ENCODE data around the gene ZNF560.
A peak's percentile ranks its signal among the peaks of the same experiment; 100 is the strongest.

ZNF560 gene

GRCh38 chr19:9467161-9467560 lies 31.3 kb downstream of the ZNF560 start:
- H3K27ac ChIP-seq = no peak overlapping the region
- TF ChIP-seq CTCF (conservative IDR thresholded peaks at IDR 0.05) = no peak

GRCh38 chr19:9461938-9462337 lies 36.5 kb downstream of the ZNF560 start:
- no peak for TF ChIP-seq CTCF (conservative IDR thresholded peaks at IDR 0.05)
- no peak overlapping the region for H3K27ac ChIP-seq

DNA sequence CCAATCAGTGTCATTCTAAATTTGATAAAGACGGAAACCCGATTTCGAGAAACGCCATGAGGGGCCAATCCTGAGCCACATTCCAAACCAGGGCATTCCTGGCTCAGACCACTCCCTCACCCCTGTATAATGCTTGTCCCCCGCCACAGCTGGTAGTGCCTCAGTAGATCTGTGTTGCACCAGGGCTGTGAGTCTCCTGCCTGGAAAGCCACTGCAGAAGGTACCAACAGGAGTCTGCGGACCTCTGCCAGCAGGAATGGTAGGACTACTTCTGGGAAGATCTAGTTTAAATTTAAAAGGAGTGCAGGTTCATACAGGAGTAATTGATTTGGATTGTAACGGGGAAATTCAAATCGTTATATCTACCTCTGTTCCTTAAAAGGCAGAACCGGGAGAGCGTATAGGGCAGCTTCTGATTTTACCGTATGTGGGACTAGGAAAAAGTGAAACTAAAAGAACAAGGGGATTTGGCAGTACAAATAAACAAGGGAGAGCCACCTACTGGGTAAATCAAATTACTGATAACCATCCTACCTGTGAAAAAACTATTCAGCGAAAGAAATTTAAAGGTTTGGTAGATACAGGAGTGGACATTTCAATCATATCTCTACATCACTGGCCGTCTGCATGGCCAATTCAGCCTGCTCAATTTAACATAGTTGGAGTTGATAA lies 42.3 kb downstream of the ZNF560 start:
- H3K27ac ChIP-seq = peak overlapping the region; percentile 27; the same call in 1 of the 2 replicates
- 0 out of 2 replicates have a peak, but pooled peaks have one; percentile 10 for TF ChIP-seq CTCF (conservative IDR thresholded peaks at IDR 0.05)

- TF ChIP-seq CTCF (conservative IDR thresholded peaks at IDR 0.05) = no peak
- no peak overlapping the region for H3K27ac ChIP-seq
Measured at GRCh38 chr19:9453953-9454352, 44.5 kb downstream of the ZNF560 start.

GRCh38 chr19:9445037-9445436 lies 53.4 kb downstream of the ZNF560 start:
- no peak for TF ChIP-seq CTCF (conservative IDR thresholded peaks at IDR 0.05)
- H3K27ac ChIP-seq = no peak overlapping the region

- H3K27ac ChIP-seq = peak overlapping the region; percentile 80
- TF ChIP-seq CTCF (conservative IDR thresholded peaks at IDR 0.05) = no peak
Measured at GRCh38 chr19:9436358-9436757, 62.1 kb downstream of the ZNF560 start.

GRCh38 chr19:9435279-9436268 lies 62.8 kb downstream of the ZNF560 start, which contains the start of gene ZNF266:
ZNF266 (minus strand) TSS chr19:9435573; CDS start chr19:9420089, 15,484 bp downstream.
- peak; percentile 58 for TF ChIP-seq CTCF (conservative IDR thresholded peaks at IDR 0.05)
- peak within 1 kb of the TSS; percentile 80 for H3K27ac ChIP-seq

All from VCaP (cell line).